WTC11 (cell line): ENCODE results near the gene HDAC1. TPM values are rescaled to one million over a fixed set of nuclear protein-coding genes. Genes with fewer than 3 reads are reported as not detected.

Source experiments
- ATAC-seq: fragments of 200-7000 bp; cut with Tn5 transposase; 2 replicates; pipeline ENCODE4 v1.10.0; 2021; ENCODE audit warnings: mild to moderate bottlenecking, moderate library complexity
- CTCF ChIA-PET: fragments of 300-600 bp; sonication (Branson Sonifier 250); formaldehyde crosslinking; loops from one replicate; lab custom pipeline; 2021; ENCODE audit warnings: antibody characterized with exemption; lab: Charles Lee
- POLR2A ChIA-PET: fragments of 350-600 bp; sonication (Branson Sonifier 250); formaldehyde crosslinking; loops from one replicate; lab custom pipeline; 2021; ENCODE audit warnings: antibody characterized with exemption; lab: Charles Lee
- DNase-seq: peaks from one replicate; pipeline ENCODE4 v3.0.0; 2021; ENCODE audit warnings: low spot score
- H3K27ac Mint-ChIP-seq: 2 replicates; pipeline ENCODE4 v1.8.0; 2021; ENCODE audit warnings: mixed read lengths
- H3K27me3 Mint-ChIP-seq: 2 replicates; pipeline ENCODE4 v1.8.0; 2021; ENCODE audit warnings: low read depth, mild to moderate bottlenecking, moderate library complexity, mixed read lengths
- H3K36me3 Mint-ChIP-seq: 2 replicates; pipeline ENCODE4 v1.8.0; 2021; ENCODE audit warnings: mixed read lengths
- H3K4me1 Mint-ChIP-seq: 2 replicates; pipeline ENCODE4 v1.8.0; 2022; ENCODE audit warnings: mixed read lengths
- H3K4me3 Mint-ChIP-seq: 2 replicates; pipeline ENCODE4 v1.8.0; 2021; ENCODE audit warnings: mild to moderate bottlenecking, moderate library complexity, mixed read lengths
- H3K9me3 Mint-ChIP-seq: 2 replicates; pipeline ENCODE4 v1.8.0; 2021; ENCODE audit warnings: mixed read lengths
- HMGA2 ChIP-seq: fragments of 250-450 bp; sonication (Bioruptor Pico); IDR thresholded peaks from 2 replicates; pipeline ENCODE4 v1.4.0; 2021; ENCODE audit warnings: mild to moderate bottlenecking, moderate library complexity
- RORB ChIP-seq: fragments of 250-450 bp; sonication (Bioruptor Pico); IDR thresholded peaks from 2 replicates; pipeline ENCODE4 v1.9.0; 2021; ENCODE audit warnings: mild to moderate bottlenecking
- ZNF121 ChIP-seq: sonication (generic); formaldehyde crosslinking; IDR thresholded peaks from 2 replicates; pipeline ENCODE4 v1.8.0; 2023; ENCODE audit warnings: missing genetic modification reagents
- total RNA-seq: library from RNA; stranded (reverse); gene quantifications from 3 replicates; pipeline ENCODE4 v1.2.3, GENCODE V29; 2021
- TF ChIP-seq, protein P1 (sequence below): sonication (generic); formaldehyde crosslinking; IDR thresholded peaks from 2 replicates; pipeline ENCODE4 v1.8.0; 2023; ENCODE audit warnings: missing genetic modification reagents, mild to moderate bottlenecking, borderline replicate concordance
- TF ChIP-seq, protein P2 (sequence below): sonication (generic); formaldehyde crosslinking; IDR thresholded peaks from 2 replicates; pipeline ENCODE4 v1.8.1; 2023; ENCODE audit warnings: mild to moderate bottlenecking, missing genetic modification reagents
- TF ChIP-seq, protein P3 (sequence below): fragments of 250-450 bp; sonication (Bioruptor Pico); IDR thresholded peaks from 2 replicates; pipeline ENCODE4 v1.9.0; 2021; ENCODE audit warnings: mild to moderate bottlenecking
- TF ChIP-seq, protein P4 (sequence below): sonication (generic); formaldehyde crosslinking; IDR thresholded peaks from 2 replicates; pipeline ENCODE4 v1.8.1; 2023; ENCODE audit warnings: mild to moderate bottlenecking, missing genetic modification reagents, borderline replicate concordance
- TF ChIP-seq, protein P5 (sequence below): fragments of 250-450 bp; sonication (Bioruptor Pico); IDR thresholded peaks from 2 replicates; pipeline ENCODE4 v1.9.0; 2021; ENCODE audit warnings: moderate library complexity, mild to moderate bottlenecking, inconsistent platforms, borderline replicate concordance
- TF ChIP-seq, protein P6 (sequence below): fragments of 250-450 bp; sonication (Bioruptor Pico); IDR thresholded peaks from 2 replicates; pipeline ENCODE4 v1.9.0; 2021; ENCODE audit warnings: mild to moderate bottlenecking, borderline replicate concordance
- TF ChIP-seq, protein P7 (sequence below): fragments of 250-450 bp; sonication (Bioruptor Pico); IDR thresholded peaks from 2 replicates; pipeline ENCODE4 v1.8.0; 2021; ENCODE audit warnings: mild to moderate bottlenecking
- TF ChIP-seq, protein P8 (sequence below): fragments of 250-450 bp; sonication (Bioruptor Pico); IDR thresholded peaks from 2 replicates; pipeline ENCODE4 v2.1.2; 2022; ENCODE audit warnings: mild to moderate bottlenecking, moderate library complexity

HDAC1 gene
- total RNA-seq, 1 experiment from 2014 or later, result 108 TPM

DNA sequence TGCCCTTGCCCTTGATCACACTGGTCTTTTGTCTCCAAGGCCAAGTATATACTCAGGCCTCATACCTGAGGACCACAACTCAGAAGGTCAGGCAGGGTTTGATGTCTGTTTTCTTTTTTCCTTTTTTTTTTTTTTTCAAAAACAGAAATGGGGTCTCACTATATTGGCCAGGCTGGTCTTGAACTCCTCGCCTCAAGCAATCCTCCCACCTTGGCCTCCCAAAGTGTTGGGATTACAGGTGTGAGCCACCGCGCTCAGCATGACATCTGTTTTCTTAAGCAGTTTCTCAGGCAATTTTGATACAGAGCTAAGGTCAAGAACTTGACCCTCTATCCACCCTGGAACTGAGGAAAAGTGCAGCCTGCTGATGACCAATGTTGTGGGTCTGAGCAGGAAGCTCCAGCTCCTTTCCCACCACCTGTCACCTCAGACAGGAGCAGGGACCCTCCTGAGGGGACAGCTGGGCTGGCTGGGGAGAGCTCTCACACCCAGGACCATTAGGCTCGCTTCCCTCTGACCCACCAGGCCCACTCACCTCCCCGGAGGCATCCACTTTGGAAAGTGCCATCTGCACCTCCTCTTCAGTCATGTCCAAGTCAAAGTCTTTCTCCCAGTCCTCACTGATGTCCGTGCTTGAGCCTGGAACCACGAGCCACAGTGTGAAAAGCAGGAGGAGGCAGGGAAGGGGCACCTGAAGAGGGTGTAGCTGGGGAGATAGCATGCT is 76.2 kb downstream of the HDAC1 start:
- TF ChIP-seq ZNF121 (CRISPR knock-in tag) (peak; percentile 76; the same call in 1 of the 2 replicates), RORB (CRISPR knock-in tag) (no peak)
- ATAC-seq (no peak), DNase-seq (no peak)
- H3K4me1 Mint-ChIP-seq, result no peaks in the 10 kb centered on the region
- H3K27me3 Mint-ChIP-seq, result no peaks in the 10 kb centered on the region
- H3K9me3 Mint-ChIP-seq, result no peaks in the 10 kb centered on the region
- H3K27ac Mint-ChIP-seq, result no peak overlapping the region
- CTCF ChIA-PET, result no interaction called here
- H3K36me3 Mint-ChIP-seq, result peaks cover 30% of the 10 kb centered on the region
- POLR2A ChIA-PET, result no interaction called here
- no peak overlapping the region for H3K4me3 Mint-ChIP-seq

DNA sequence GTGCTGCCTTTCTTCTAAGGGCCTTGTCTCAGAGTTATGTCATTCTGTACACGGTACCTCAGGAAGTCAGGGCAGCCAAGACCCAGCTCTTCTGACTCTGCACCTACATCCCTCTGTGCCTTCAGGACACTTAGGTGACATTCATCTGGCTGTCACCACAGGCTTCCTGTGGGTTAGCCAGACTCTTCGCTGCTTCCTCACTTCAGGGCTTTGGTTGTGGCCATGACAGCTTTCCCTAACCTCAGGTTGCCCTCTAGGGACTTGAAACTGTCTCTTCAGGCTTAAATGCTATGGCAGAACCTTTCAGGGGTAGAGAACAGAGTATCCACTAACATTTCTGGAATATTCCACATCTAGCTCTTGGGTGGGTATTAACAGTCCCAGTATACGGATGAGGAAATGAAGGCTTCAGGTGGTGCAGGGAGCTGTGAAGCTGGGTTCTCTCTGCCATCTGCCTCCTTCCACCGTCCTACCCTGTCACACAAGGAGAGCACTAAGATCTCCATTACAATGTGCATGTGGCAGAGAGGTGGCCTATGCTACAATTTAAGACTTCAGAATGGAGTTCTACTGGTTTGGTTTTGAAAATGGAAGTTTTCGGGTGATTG is 80.4 kb downstream of the HDAC1 start:
- H3K9me3 Mint-ChIP-seq, result no peaks in the 10 kb centered on the region
- POLR2A ChIA-PET, result no interaction called here
- DNase-seq, result no peak
- no peak overlapping the region for H3K4me3 Mint-ChIP-seq
- H3K4me1 Mint-ChIP-seq, result no peaks in the 10 kb centered on the region
- peaks cover 59% of the 10 kb centered on the region for H3K36me3 Mint-ChIP-seq
- TF ChIP-seq, protein P1, sequence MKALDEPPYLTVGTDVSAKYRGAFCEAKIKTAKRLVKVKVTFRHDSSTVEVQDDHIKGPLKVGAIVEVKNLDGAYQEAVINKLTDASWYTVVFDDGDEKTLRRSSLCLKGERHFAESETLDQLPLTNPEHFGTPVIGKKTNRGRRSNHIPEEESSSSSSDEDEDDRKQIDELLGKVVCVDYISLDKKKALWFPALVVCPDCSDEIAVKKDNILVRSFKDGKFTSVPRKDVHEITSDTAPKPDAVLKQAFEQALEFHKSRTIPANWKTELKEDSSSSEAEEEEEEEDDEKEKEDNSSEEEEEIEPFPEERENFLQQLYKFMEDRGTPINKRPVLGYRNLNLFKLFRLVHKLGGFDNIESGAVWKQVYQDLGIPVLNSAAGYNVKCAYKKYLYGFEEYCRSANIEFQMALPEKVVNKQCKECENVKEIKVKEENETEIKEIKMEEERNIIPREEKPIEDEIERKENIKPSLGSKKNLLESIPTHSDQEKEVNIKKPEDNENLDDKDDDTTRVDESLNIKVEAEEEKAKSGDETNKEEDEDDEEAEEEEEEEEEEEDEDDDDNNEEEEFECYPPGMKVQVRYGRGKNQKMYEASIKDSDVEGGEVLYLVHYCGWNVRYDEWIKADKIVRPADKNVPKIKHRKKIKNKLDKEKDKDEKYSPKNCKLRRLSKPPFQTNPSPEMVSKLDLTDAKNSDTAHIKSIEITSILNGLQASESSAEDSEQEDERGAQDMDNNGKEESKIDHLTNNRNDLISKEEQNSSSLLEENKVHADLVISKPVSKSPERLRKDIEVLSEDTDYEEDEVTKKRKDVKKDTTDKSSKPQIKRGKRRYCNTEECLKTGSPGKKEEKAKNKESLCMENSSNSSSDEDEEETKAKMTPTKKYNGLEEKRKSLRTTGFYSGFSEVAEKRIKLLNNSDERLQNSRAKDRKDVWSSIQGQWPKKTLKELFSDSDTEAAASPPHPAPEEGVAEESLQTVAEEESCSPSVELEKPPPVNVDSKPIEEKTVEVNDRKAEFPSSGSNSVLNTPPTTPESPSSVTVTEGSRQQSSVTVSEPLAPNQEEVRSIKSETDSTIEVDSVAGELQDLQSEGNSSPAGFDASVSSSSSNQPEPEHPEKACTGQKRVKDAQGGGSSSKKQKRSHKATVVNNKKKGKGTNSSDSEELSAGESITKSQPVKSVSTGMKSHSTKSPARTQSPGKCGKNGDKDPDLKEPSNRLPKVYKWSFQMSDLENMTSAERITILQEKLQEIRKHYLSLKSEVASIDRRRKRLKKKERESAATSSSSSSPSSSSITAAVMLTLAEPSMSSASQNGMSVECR (CRISPR knock-in tag), result no peak
- TF ChIP-seq, protein P2, sequence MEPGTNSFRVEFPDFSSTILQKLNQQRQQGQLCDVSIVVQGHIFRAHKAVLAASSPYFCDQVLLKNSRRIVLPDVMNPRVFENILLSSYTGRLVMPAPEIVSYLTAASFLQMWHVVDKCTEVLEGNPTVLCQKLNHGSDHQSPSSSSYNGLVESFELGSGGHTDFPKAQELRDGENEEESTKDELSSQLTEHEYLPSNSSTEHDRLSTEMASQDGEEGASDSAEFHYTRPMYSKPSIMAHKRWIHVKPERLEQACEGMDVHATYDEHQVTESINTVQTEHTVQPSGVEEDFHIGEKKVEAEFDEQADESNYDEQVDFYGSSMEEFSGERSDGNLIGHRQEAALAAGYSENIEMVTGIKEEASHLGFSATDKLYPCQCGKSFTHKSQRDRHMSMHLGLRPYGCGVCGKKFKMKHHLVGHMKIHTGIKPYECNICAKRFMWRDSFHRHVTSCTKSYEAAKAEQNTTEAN (CRISPR knock-in tag), result no peak
- TF ChIP-seq, protein P3, sequence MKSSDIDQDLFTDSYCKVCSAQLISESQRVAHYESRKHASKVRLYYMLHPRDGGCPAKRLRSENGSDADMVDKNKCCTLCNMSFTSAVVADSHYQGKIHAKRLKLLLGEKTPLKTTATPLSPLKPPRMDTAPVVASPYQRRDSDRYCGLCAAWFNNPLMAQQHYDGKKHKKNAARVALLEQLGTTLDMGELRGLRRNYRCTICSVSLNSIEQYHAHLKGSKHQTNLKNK (CRISPR knock-in tag), result no peak
- TF ChIP-seq, protein P4, sequence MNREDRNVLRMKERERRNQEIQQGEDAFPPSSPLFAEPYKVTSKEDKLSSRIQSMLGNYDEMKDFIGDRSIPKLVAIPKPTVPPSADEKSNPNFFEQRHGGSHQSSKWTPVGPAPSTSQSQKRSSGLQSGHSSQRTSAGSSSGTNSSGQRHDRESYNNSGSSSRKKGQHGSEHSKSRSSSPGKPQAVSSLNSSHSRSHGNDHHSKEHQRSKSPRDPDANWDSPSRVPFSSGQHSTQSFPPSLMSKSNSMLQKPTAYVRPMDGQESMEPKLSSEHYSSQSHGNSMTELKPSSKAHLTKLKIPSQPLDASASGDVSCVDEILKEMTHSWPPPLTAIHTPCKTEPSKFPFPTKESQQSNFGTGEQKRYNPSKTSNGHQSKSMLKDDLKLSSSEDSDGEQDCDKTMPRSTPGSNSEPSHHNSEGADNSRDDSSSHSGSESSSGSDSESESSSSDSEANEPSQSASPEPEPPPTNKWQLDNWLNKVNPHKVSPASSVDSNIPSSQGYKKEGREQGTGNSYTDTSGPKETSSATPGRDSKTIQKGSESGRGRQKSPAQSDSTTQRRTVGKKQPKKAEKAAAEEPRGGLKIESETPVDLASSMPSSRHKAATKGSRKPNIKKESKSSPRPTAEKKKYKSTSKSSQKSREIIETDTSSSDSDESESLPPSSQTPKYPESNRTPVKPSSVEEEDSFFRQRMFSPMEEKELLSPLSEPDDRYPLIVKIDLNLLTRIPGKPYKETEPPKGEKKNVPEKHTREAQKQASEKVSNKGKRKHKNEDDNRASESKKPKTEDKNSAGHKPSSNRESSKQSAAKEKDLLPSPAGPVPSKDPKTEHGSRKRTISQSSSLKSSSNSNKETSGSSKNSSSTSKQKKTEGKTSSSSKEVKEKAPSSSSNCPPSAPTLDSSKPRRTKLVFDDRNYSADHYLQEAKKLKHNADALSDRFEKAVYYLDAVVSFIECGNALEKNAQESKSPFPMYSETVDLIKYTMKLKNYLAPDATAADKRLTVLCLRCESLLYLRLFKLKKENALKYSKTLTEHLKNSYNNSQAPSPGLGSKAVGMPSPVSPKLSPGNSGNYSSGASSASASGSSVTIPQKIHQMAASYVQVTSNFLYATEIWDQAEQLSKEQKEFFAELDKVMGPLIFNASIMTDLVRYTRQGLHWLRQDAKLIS, result no peak
- TF ChIP-seq, protein P5, sequence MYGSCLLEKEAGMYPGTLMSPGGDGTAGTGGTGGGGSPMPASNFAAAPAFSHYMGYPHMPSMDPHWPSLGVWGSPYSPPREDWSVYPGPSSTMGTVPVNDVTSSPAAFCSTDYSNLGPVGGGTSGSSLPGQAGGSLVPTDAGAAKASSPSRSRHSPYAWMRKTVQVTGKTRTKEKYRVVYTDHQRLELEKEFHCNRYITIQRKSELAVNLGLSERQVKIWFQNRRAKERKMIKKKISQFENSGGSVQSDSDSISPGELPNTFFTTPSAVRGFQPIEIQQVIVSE (CRISPR knock-in tag), result no peak
- no peak for TF ChIP-seq RORB (CRISPR knock-in tag)
- TF ChIP-seq, protein P6, sequence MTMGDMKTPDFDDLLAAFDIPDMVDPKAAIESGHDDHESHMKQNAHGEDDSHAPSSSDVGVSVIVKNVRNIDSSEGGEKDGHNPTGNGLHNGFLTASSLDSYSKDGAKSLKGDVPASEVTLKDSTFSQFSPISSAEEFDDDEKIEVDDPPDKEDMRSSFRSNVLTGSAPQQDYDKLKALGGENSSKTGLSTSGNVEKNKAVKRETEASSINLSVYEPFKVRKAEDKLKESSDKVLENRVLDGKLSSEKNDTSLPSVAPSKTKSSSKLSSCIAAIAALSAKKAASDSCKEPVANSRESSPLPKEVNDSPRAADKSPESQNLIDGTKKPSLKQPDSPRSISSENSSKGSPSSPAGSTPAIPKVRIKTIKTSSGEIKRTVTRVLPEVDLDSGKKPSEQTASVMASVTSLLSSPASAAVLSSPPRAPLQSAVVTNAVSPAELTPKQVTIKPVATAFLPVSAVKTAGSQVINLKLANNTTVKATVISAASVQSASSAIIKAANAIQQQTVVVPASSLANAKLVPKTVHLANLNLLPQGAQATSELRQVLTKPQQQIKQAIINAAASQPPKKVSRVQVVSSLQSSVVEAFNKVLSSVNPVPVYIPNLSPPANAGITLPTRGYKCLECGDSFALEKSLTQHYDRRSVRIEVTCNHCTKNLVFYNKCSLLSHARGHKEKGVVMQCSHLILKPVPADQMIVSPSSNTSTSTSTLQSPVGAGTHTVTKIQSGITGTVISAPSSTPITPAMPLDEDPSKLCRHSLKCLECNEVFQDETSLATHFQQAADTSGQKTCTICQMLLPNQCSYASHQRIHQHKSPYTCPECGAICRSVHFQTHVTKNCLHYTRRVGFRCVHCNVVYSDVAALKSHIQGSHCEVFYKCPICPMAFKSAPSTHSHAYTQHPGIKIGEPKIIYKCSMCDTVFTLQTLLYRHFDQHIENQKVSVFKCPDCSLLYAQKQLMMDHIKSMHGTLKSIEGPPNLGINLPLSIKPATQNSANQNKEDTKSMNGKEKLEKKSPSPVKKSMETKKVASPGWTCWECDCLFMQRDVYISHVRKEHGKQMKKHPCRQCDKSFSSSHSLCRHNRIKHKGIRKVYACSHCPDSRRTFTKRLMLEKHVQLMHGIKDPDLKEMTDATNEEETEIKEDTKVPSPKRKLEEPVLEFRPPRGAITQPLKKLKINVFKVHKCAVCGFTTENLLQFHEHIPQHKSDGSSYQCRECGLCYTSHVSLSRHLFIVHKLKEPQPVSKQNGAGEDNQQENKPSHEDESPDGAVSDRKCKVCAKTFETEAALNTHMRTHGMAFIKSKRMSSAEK (CRISPR knock-in tag), result no peak
- no peak for TF ChIP-seq HMGA2
- TF ChIP-seq, protein P7, sequence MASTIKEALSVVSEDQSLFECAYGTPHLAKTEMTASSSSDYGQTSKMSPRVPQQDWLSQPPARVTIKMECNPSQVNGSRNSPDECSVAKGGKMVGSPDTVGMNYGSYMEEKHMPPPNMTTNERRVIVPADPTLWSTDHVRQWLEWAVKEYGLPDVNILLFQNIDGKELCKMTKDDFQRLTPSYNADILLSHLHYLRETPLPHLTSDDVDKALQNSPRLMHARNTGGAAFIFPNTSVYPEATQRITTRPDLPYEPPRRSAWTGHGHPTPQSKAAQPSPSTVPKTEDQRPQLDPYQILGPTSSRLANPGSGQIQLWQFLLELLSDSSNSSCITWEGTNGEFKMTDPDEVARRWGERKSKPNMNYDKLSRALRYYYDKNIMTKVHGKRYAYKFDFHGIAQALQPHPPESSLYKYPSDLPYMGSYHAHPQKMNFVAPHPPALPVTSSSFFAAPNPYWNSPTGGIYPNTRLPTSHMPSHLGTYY (CRISPR knock-in tag), result no peak
- TF ChIP-seq, protein P8, sequence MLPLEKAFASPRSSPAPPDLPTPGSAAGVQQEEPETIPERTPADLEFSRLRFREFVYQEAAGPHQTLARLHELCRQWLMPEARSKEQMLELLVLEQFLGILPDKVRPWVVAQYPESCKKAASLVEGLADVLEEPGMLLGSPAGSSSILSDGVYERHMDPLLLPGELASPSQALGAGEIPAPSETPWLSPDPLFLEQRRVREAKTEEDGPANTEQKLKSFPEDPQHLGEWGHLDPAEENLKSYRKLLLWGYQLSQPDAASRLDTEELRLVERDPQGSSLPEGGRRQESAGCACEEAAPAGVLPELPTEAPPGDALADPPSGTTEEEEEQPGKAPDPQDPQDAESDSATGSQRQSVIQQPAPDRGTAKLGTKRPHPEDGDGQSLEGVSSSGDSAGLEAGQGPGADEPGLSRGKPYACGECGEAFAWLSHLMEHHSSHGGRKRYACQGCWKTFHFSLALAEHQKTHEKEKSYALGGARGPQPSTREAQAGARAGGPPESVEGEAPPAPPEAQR (CRISPR knock-in tag), result no peak
- CTCF ChIA-PET, result interaction anchor here (0.9 kb wide), 1 partner anchor 21 kb away, joined by 3 read pairs; no protein-coding TSS in a partner anchor
- no peak for ATAC-seq
- H3K27me3 Mint-ChIP-seq, result no peaks in the 10 kb centered on the region
- H3K27ac Mint-ChIP-seq, result no peak overlapping the region
